ENCODE data around the gene ZNF662. TPM values are rescaled to one million over a fixed set of nuclear protein-coding genes. Genes with fewer than 3 reads are reported as not detected.

Gene ZNF662
- total RNA-seq, 3 donors from 2014 or later = 6.7 to 14.4 (median 13.6) TPM

DNA sequence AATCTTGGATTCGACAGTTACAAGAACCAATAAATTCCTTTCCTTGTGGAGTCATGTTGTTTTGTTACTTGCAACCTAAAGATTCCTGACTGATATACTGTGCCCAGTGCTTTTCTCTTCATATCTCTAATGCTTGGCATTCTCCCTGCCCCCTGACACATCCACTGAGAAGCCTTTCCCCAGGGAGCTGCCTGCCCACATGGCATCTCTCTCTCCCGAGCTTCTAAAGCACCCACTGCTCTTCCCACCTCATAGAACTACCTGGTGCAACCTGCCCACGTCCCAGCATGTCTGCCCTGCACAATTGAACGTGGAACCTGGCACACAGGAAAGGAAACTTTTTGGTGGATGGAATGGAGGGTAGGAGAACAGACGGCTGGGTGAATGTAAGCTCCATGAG lies 37.1 kb upstream of the ZNF662 start:
- H3K4me1 ChIP-seq (ENCODE audit: low read depth) = no peaks in the 10 kb centered on the region
- H3K4me3 ChIP-seq = no peak overlapping the region
- no peaks in the 10 kb centered on the region for H3K9me3 ChIP-seq
- intact Hi-C loops (cut with DNase I, micrococcal nuclease) = no loop called here
- no peaks in the 10 kb centered on the region for H3K36me3 ChIP-seq (ENCODE audit: low read depth)
- no peak for DNase-seq
- ATAC-seq = no peak
- TF ChIP-seq CTCF (IDR thresholded peaks at IDR 0.05) = no peak

DNA sequence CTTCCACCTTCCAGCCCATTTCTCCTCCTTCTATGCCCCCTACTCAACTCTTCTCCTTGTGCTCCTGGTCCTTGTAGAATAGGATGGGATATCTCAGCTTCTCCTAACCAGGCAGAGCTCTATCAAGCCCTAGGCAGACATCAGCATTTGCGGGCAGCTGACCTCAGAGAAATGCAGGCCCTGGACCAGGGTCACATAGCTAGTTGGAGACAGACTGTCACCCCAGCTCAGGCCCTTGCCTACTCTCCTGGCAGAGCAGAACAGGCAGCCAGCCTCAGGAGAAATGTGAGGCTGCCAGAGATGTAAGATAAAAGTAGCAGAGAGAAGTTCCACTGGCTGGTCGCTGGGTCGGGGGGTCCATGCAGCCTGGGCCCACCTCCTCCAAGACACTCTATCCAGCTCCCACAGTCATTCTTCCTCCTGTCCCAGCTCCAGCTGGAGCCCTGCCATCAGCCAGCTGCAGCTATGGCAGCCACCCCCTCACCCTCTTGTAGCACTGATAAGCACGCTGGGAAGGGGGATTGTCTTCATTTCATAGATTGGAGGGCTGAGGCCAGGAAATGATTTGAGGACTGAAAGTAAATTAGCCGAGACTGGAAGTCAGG lies 34.2 kb upstream of the ZNF662 start:
- DNase-seq (no peak), ATAC-seq (no peak)
- Histone ChIP-seq H3K4me3 (no peak overlapping the region), H3K9me3 (no peaks in the 10 kb centered on the region), H3K36me3 (ENCODE audit: low read depth) (no peaks in the 10 kb centered on the region), H3K4me1 (ENCODE audit: low read depth) (no peaks in the 10 kb centered on the region)
- no peak for TF ChIP-seq CTCF (IDR thresholded peaks at IDR 0.05)
- intact Hi-C loops (cut with DNase I, micrococcal nuclease) = no loop called here

DNA sequence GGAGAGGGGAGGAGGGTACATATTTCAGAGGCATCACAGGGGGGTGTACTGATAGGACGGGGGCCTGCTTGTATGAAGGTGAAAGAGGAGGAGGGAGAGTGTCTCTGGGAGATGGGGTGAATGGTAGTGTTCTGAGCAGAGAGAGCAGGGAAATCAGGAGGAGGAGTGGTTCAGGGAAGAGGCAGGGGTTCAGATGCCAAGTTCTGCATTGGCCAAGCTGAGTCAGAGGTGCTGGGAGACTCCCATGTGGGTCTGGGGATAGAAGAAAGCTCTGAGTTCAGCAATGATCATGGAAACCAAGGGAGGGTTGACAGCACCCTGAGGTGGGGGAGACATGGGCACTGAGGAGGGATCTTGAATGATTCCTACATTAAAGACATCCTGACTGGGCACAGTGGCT lies 33.2 kb upstream of the ZNF662 start:
- Histone ChIP-seq H3K4me1 (ENCODE audit: low read depth) (no peaks in the 10 kb centered on the region), H3K4me3 (no peak overlapping the region), H3K36me3 (ENCODE audit: low read depth) (no peaks in the 10 kb centered on the region), H3K9me3 (no peaks in the 10 kb centered on the region)
- DNase-seq = no peak
- no peak for TF ChIP-seq CTCF (IDR thresholded peaks at IDR 0.05)
- intact Hi-C loops (cut with DNase I, micrococcal nuclease) = no loop called here
- ATAC-seq = no peak

DNA sequence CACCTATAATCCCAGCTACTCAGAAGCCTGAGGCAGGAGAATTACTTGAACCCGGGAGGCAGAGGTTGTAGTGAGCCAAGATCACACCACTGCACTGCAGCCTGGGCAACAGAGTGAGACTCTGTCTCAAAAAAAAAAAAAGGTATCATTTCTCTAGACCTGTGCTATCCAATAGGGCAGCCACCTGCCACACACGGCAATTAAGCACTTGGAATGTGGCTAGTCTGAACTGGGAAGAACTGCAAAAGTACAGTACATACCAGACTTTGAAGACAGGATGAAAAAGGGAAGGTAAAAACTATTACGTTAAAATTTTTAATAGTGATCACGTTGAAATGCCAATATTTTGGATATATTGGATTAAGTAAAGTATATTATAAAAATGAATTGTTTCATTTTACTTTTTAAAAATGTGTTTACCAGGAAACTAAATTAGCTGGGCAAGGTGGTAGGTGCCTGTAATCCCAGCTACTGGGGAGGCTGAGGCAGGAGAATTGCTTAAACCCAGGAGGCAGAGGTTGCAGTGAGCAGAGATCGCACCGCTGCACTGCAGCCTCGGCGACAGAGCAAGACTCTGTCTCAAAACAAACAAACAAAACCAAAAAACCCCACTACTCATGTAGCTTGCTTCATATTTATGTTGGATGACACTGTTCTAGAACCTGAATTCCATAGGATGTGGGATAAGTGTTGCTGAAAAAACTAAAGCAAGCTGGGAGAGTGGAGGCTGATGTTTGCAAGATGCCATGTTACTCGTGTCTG lies 32.5 kb upstream of the ZNF662 start:
- H3K36me3 ChIP-seq (ENCODE audit: low read depth) = no peaks in the 10 kb centered on the region
- H3K4me3 ChIP-seq = no peak overlapping the region
- ATAC-seq = no peak
- intact Hi-C loops (cut with DNase I, micrococcal nuclease) = no loop called here
- no peaks in the 10 kb centered on the region for H3K9me3 ChIP-seq
- H3K4me1 ChIP-seq (ENCODE audit: low read depth) = no peaks in the 10 kb centered on the region
- no peak for DNase-seq
- no peak for TF ChIP-seq CTCF (IDR thresholded peaks at IDR 0.05)

- DNase-seq = no peak
- Histone ChIP-seq H3K36me3 (ENCODE audit: low read depth) (no peaks in the 10 kb centered on the region), H3K4me1 (ENCODE audit: low read depth) (no peaks in the 10 kb centered on the region), H3K4me3 (no peak overlapping the region), H3K9me3 (no peaks in the 10 kb centered on the region)
- TF ChIP-seq CTCF (IDR thresholded peaks at IDR 0.05) = no peak
- no peak for ATAC-seq
- intact Hi-C loops (cut with DNase I, micrococcal nuclease) = no loop called here
These were observed 31.2 kb upstream of the ZNF662 start for GRCh38 chr3:42874749-42875148.

Measured in mucosa of descending colon (tissue), 3 donors.